HCT116 (cell line): Measurements from ENCODE around the gene SMIM11. TPM values are rescaled to one million over a fixed set of nuclear protein-coding genes. Genes with fewer than 3 reads are reported as not detected.

Source experiments
- ATAC-seq: fragments of 200-7000 bp; cut with Tn5 transposase; 2 replicates; pipeline ENCODE4 v1.9.1; 2020; ENCODE audit warnings: mild to moderate bottlenecking, moderate library complexity
- BruUV-seq: library from RNA; stranded (reverse); fragments of 400-500 nt; replicated peaks from 2 replicates; lab custom pipeline; 2021; lab: Mats Ljungman, UMichigan
- CTCF ChIA-PET: fragments of 300-600 bp; sonication (Branson Sonifier 250); formaldehyde crosslinking; loops from one replicate; lab custom pipeline; 2021; ENCODE audit warnings: antibody characterized with exemption; lab: Charles Lee
- POLR2A ChIA-PET: fragments of 300-600, 350-600 bp; sonication (Branson Sonifier 250); formaldehyde crosslinking; loops from one replicate; lab custom pipeline; 2021; ENCODE audit warnings: antibody characterized with exemption; lab: Charles Lee
- RAD21 ChIA-PET, 2 experiments: fragments of 300-600 bp; sonication (Branson Sonifier 250); formaldehyde crosslinking; loops; one replicate each; lab custom pipeline; 2023; ENCODE audit warnings: low total read pairs in 2 of 2; ENCODE audit not compliant: uncharacterized antibody in 2 of 2, unreplicated experiment in 2 of 2, low non-redundant PET in 1 of 2; lab: Charles Lee
- DNase-seq: peaks from one replicate; pipeline ENCODE4 v3.0.0-alpha.2; 2010; ENCODE audit warnings: low read depth, low spot score
- H2AFZ ChIP-seq: fragments of 200-600 bp; shearing (Covaris generic), sonication (generic); 2 replicates; pipeline ENCODE4 v1.6.1; 2017; ENCODE audit warnings: low read depth, mixed run types, mixed read lengths, antibody characterized with exemption, low read length; ENCODE audit not compliant: poor library complexity, severe bottlenecking
- H3K27ac ChIP-seq: 2 replicates; pipeline ENCODE4 v1.5.1; 2012; ENCODE audit warnings: low read depth, low read length
- H3K27me3 ChIP-seq: fragments of 200-600 bp; sonication (generic); 2 replicates; pipeline ENCODE4 v1.6.1; 2016; ENCODE audit warnings: mixed run types, low read length, mixed read lengths; ENCODE audit not compliant: insufficient read depth
- H3K36me3 ChIP-seq, 2 experiments: fragments of 200-500 bp in 1 of 2; fragments of 200-600 bp in 1 of 2; sonication (Bioruptor generic) in 1 of 2; sonication (generic) in 1 of 2; 2 replicates each; pipeline versions ENCODE4 v1.5.1 to v1.6.1; 2014 to 2016; ENCODE audit warnings: low read length in 2 of 2, inconsistent platforms in 1 of 2, mixed read lengths in 1 of 2, mixed run types in 1 of 2; ENCODE audit not compliant: insufficient read depth in 2 of 2, control insufficient read depth in 1 of 2
- H3K4me1 ChIP-seq, 2 experiments: fragments of 200-600 bp in 1 of 2; sonication (generic) in 1 of 2; 2 replicates each; pipeline versions ENCODE4 v1.5.1 to v1.6.1; 2012 to 2017; ENCODE audit warnings: low read length in 2 of 2, inconsistent platforms in 1 of 2, mild to moderate bottlenecking in 1 of 2, mixed read lengths in 1 of 2, mixed run types in 1 of 2, moderate library complexity in 1 of 2; ENCODE audit not compliant: insufficient read depth in 2 of 2, control insufficient read depth in 1 of 2
- H3K4me2 ChIP-seq: fragments of 200-600 bp; sonication (generic); 2 replicates; pipeline ENCODE4 v1.6.1; 2017; ENCODE audit warnings: mixed run types, low read length, mixed read lengths
- H3K4me3 ChIP-seq, 2 experiments: fragments of 200-600 bp in 1 of 2; sonication (generic) in 1 of 2; replicated peaks in 1 of 2; 2 replicates each; pipeline ENCODE4 v1.5.1; 2011 to 2016; ENCODE audit warnings: low read length in 2 of 2, control low read depth in 1 of 2, low read depth in 1 of 2, mild to moderate bottlenecking in 1 of 2, mixed read lengths in 1 of 2, mixed run types in 1 of 2
- H3K79me2 ChIP-seq: fragments of 200-600 bp; sonication (generic); 2 replicates; pipeline ENCODE4 v1.6.1; 2017; ENCODE audit warnings: mild to moderate bottlenecking, mixed run types, low read length, moderate library complexity, mixed read lengths; ENCODE audit not compliant: insufficient read depth
- H3K9ac ChIP-seq: fragments of 200-600 bp; sonication (generic); 2 replicates; pipeline ENCODE4 v1.6.1; 2016; ENCODE audit warnings: low read length, mixed read lengths
- H3K9me2 ChIP-seq: fragments of 200-600 bp; sonication (generic), shearing (Covaris generic); 2 replicates; pipeline ENCODE4 v1.6.1; 2017; ENCODE audit warnings: mixed run types, mild to moderate bottlenecking, moderate library complexity; ENCODE audit not compliant: insufficient read depth
- H3K9me3 ChIP-seq, 2 experiments: fragments of 200-500 bp in 1 of 2; fragments of 200-600 bp in 1 of 2; sonication (Bioruptor generic) in 1 of 2; sonication (generic) in 1 of 2; 2 replicates each; pipeline ENCODE4 v1.6.1; 2014 to 2017; ENCODE audit warnings: low read length in 2 of 2, mixed read lengths in 2 of 2, inconsistent platforms in 1 of 2, low read depth in 1 of 2, mild to moderate bottlenecking in 1 of 2, mixed run types in 1 of 2, moderate library complexity in 1 of 2; ENCODE audit not compliant: control insufficient read depth in 1 of 2, insufficient read depth in 1 of 2
- H4K20me1 ChIP-seq: fragments of 200-600 bp; sonication (generic), shearing (Covaris generic); 2 replicates; pipeline ENCODE4 v1.6.1; 2017; ENCODE audit warnings: mixed run types, mild to moderate bottlenecking, moderate library complexity; ENCODE audit not compliant: insufficient read depth
- ATF3 ChIP-seq: IDR thresholded peaks from 2 replicates; pipeline ENCODE4 v1.6.1; 2012
- EGR1 ChIP-seq: IDR thresholded peaks from 2 replicates; pipeline ENCODE4 v1.6.1; 2012; ENCODE audit warnings: low read depth
- ELF1 ChIP-seq: IDR thresholded peaks from 2 replicates; pipeline ENCODE4 v1.6.1; 2012; ENCODE audit warnings: low read depth, borderline replicate concordance
- EZH2 ChIP-seq: fragments of 200-600 bp; sonication (generic); IDR thresholded peaks from 2 replicates; pipeline ENCODE4 v1.6.1; 2017; ENCODE audit warnings: antibody characterized with exemption, mixed run types
- EZH2phosphoT487 ChIP-seq: fragments of 200-600 bp; IDR thresholded peaks from 2 replicates; pipeline ENCODE4 v1.6.1; 2018; ENCODE audit warnings: antibody characterized with exemption, borderline replicate concordance
- FOSL1 ChIP-seq: IDR thresholded peaks from 2 replicates; pipeline ENCODE4 v1.6.1; 2012; ENCODE audit warnings: low read depth
- JUND ChIP-seq: IDR thresholded peaks from 2 replicates; pipeline ENCODE4 v1.6.1; 2012
- MAX ChIP-seq: IDR thresholded peaks from 2 replicates; pipeline ENCODE4 v1.6.1; 2012
- POLR2AphosphoS5 ChIP-seq: IDR thresholded peaks from 2 replicates; pipeline ENCODE4 v1.6.1; 2011; ENCODE audit warnings: mild to moderate bottlenecking, low read depth, low read length, moderate library complexity
- RAD21 ChIP-seq: IDR thresholded peaks from 2 replicates; pipeline ENCODE4 v1.6.1; 2012; ENCODE audit warnings: low read depth, mild to moderate bottlenecking
- SIN3A ChIP-seq: IDR thresholded peaks from 2 replicates; pipeline ENCODE4 v1.6.1; 2012; ENCODE audit warnings: low read depth
- SP1 ChIP-seq: IDR thresholded peaks from 2 replicates; pipeline ENCODE4 v1.6.1; 2012; ENCODE audit warnings: low read depth
- SRF ChIP-seq: IDR thresholded peaks from 2 replicates; pipeline ENCODE4 v1.6.1; 2012; ENCODE audit warnings: low read depth
- TCF7L2 ChIP-seq: IDR thresholded peaks from 2 replicates; pipeline ENCODE4 v1.7.0; 2011; ENCODE audit warnings: borderline replicate concordance, inconsistent platforms; ENCODE audit not compliant: insufficient read depth, insufficient read length; ENCODE audit errors: extremely low read depth
- ZBTB33 ChIP-seq: IDR thresholded peaks from 2 replicates; pipeline ENCODE4 v1.6.1; 2011; ENCODE audit warnings: mild to moderate bottlenecking, low read length, moderate library complexity; ENCODE audit not compliant: insufficient replicate concordance; ENCODE audit errors: extremely low read depth
- intact Hi-C: fragments of 100-400 bp; cut with micrococcal nuclease; formaldehyde crosslinking; loops from 2 replicates; pipeline ENCODE4 v1.10.0; 2022
- total RNA-seq: library from RNA; stranded (reverse); gene quantifications from one replicate; pipeline ENCODE4 v1.2.1, GENCODE V29; 2021; ENCODE audit not compliant: unreplicated experiment

Gene SMIM11
- total RNA-seq, 1 experiment from 2014 or later, result 18.9 TPM

- RAD21 ChIA-PET, result no interaction called here
- no peak overlapping the region for H3K4me3 ChIP-seq
These were observed 37.1 kb upstream of the SMIM11 start for GRCh38 chr21:34338226-34338625.

More at GRCh38 chr21:34338226-34338625, 37.1 kb upstream of the SMIM11 start:
- Histone ChIP-seq H3K4me1 (peaks cover 0 to 6% of the 10 kb centered on the region in 2 experiments; a peak in 2 of 4 replicates), H3K9me2 (no peaks in the 10 kb centered on the region), H2AFZ (no peak overlapping the region), H3K9me3 (no peaks in the 10 kb centered on the region), H3K27me3 (no peaks in the 10 kb centered on the region), H3K4me2 (no peak overlapping the region), H3K36me3 (no peaks in the 10 kb centered on the region), H3K9ac (no peak overlapping the region), H3K27ac (no peak overlapping the region), H3K79me2 (no peaks in the 10 kb centered on the region), H4K20me1 (no peaks in the 10 kb centered on the region)
- DNase-seq (no peak), ATAC-seq (no peak)
- BruUV-seq, result no TSS peak
- ChIA-PET POLR2A (no interaction called here), CTCF (interaction anchor here (1.1 kb wide), 1 partner anchor 9 kb away, joined by 5 read pairs; no protein-coding TSS in a partner anchor)
- intact Hi-C loops, result loop anchor here (10.0 kb wide), 1 partner anchor 413 kb away; no protein-coding TSS in a partner anchor
- no peak for TF ChIP-seq EGR1
- TF ChIP-seq MAX, result no peak
- no peak for TF ChIP-seq RAD21
- no peak for TF ChIP-seq SRF
- no peak for TF ChIP-seq EZH2phosphoT487
- no peak for TF ChIP-seq SIN3A
- no peak for TF ChIP-seq FOSL1
- no peak for TF ChIP-seq ELF1
- no peak for TF ChIP-seq POLR2AphosphoS5
- TF ChIP-seq ATF3, result no peak
- TF ChIP-seq TCF7L2, result no peak
- TF ChIP-seq JUND, result no peak
- TF ChIP-seq SP1, result no peak
- TF ChIP-seq ZBTB33, result no peak
- no peak for TF ChIP-seq EZH2
